GM13976 (cell line): ENCODE measurements around the gene CMIP.

Experiments used
- DNase-seq: peaks from one replicate; pipeline ENCODE4 v3.0.0; 2012; ENCODE audit warnings: low spot score
- in situ Hi-C: fragments of 300-500 bp; cut with MboI; formaldehyde crosslinking; loops from one replicate; pipeline ENCODE4 v1.12.0; 2022; ENCODE audit warnings: low sequenced_read_pairs, mixed read lengths, inconsistent platforms; ENCODE audit not compliant: unreplicated experiment
- TF ChIP-seq, protein P1 (sequence below): IDR thresholded peaks from 2 replicates; pipeline ENCODE4 v1.5.1; 2012; ENCODE audit warnings: borderline replicate concordance, mild to moderate bottlenecking; ENCODE audit not compliant: insufficient read depth; ENCODE audit errors: extremely low read depth, missing control alignments, control extremely low read depth

The CMIP gene

DNA sequence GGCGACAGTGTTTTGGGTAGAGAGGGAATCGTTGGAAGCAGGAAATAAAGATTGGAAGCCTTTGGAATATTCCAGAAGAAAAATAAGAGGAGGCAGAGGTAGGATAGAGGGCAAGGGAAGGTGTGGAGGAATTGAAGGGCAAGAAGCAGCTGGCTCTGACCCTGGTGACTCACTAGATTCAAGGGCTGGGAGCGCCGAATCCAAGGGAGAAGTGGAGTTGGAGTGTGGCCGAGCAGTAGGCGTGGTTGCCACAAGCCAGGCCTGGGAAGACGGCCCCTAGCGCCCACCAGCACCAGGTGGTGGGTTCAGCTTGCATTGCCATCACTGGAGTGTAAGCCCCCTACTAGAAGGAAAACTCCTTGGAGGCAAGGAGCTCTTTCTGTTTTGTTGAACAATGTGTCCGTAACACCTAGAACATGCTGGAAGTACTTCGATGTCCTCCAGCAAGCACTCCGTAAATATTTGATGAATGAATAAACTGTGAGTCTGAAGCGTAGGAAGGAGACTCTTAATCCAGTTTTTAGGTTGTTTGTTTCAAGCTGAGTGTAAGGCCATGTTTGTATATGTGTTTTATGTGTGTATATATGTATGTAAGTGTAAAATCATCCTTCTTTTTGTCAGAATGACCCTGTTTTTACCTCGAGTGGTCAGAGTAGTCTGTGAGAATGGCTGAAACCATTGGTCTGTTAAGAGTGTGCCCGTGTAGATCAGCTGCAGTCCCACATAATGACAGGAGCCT is 139.5 kb downstream of the CMIP start:
- no peak for DNase-seq
- in situ Hi-C loops = no loop called here

DNA sequence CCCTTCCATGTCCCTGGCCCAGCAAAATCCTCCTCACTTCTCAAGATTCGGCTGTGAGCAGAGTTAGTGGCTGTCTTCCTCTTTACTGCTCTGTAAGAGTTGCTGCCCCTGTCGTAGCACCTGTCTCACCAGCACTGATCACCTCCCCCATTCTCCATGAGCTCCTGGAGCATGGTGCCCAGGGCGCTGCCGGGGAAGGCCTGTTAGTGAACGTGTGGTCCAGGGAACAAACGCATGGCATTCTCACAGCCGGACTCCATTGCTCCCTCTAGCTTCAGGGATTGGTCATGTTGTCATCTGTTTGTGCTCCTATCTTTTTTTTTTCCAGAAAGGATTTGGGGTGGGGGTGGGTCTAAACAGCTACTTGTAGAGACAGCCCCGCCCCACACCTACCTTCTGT is 141.2 kb downstream of the CMIP start:
- in situ Hi-C loops = no loop called here
- TF ChIP-seq, protein P1, sequence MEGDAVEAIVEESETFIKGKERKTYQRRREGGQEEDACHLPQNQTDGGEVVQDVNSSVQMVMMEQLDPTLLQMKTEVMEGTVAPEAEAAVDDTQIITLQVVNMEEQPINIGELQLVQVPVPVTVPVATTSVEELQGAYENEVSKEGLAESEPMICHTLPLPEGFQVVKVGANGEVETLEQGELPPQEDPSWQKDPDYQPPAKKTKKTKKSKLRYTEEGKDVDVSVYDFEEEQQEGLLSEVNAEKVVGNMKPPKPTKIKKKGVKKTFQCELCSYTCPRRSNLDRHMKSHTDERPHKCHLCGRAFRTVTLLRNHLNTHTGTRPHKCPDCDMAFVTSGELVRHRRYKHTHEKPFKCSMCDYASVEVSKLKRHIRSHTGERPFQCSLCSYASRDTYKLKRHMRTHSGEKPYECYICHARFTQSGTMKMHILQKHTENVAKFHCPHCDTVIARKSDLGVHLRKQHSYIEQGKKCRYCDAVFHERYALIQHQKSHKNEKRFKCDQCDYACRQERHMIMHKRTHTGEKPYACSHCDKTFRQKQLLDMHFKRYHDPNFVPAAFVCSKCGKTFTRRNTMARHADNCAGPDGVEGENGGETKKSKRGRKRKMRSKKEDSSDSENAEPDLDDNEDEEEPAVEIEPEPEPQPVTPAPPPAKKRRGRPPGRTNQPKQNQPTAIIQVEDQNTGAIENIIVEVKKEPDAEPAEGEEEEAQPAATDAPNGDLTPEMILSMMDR = no peak
- no peak for DNase-seq

More for the DNA sequence above, 139.5 kb downstream of the CMIP start:
- TF ChIP-seq, protein P1 = no peak

DNA sequence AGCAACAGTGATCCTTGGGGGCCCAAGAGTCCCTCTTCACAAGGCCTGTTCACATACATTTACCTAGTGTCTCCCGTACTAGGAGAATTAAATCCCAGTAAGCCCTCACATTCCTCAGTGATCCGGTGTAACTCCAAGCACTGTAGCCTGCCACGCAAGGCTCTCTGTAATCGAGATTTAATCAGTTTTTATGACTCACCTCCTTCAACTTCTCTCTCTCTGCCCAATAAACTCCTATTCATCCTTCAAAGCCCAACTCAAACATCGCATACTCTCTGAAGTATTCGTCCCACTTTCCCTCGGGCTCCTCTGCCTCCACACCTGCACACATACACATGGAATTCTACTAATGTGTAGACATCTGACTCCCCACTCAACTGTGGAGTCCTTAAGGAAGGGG is 141.8 kb downstream of the CMIP start:
- in situ Hi-C loops = no loop called here
- TF ChIP-seq, protein P1 = no peak
- DNase-seq = no peak

DNA sequence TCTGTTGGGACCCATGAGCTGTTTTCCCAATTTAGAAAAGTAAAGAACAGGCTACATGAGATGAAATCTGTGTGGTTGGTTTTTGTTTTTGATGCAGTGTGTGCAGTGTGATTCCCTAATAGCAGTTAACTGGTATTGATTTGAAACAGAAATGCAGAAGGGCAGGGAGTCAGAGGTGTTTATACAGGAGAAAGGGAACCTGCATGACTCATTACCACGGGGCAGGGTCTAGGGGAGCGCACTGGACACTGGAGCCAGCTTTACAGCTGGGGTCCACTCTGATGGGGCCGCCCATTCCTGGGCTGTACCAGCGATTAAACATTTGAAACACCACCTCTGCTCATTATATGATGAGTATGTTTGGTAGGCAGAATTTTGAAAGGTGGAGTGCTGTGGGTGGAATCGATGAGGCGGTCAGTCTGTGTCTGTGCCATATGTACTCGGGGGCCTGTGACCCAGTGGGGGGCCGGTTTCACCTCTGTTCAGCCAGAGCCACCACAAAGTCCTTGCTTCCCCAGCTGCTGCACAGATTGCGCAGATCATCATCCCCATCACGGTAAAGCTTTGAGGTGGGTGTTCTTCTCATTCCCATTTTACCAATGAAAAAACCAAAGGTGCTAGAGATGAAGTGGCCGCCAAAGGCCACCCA is 142.5 kb downstream of the CMIP start:
- in situ Hi-C loops = no loop called here
- TF ChIP-seq, protein P1 = no peak
- DNase-seq = no peak

DNA sequence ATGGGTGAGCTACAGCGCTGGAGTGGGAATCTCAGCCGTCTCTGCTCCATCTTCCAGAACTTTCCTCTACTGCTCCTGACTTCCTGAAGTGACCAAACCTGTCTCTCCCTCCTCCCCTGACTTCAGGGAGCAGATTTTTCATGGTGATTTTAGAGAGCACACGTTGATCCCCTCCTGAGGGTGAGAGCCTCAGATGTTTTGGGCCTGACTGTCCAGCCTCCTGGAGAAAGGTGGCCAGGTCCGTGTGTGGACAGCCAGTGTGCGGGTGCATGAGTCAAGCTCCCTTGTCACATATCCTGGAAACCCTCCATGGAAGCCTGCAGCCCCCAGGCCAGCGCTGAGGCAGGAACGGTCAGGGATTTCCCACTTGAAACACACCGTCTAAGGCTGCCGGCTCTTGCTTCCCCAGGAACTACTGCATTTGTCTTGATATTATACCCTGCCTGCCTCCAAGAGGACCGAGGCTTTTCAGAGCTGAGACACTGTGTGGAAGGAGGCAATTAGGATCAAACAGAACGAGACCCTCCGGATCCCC is 143.1 kb downstream of the CMIP start:
- in situ Hi-C loops = no loop called here
- TF ChIP-seq, protein P1 = no peak
- DNase-seq = no peak

DNA sequence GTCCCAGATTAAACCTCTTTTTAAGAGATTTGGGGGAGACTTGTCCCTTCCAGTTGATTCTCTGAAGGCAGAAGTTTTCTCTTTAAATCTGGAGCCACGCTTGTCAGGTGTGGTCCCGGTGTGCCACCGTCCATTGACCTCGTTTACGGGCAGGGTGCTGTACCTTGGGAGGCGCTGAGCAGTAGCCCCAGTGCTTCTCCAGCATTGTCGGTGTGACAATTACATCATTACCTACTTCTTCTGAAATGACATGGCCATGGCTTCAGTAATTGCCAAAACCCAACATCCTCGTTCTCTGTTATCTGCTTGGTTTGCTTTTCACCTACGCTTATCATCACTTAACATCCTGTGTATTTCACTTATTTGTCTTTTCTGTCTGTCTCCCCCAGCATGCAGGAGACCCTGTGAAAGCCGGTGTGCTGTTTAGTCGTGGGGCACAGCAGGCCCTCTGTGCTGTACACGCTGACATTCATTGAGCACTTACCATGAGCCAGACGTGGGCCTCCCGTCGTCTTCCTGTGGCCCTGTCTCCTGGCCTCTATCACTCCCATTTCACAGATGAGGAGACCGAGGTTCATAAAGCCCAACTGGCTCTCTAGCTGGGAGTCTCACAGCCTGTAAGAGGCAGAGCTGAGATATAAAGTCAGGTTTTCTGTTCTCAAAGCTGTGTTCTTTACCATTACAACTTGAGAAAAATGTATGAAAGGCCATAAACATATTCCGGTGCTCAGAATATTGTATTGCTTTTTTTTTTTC is 143.9 kb downstream of the CMIP start:
- TF ChIP-seq, protein P1 = no peak
- in situ Hi-C loops = no loop called here
- no peak for DNase-seq
